HUDEP-2 (cell line): ENCODE results near the gene CHRNA3.

Source experiments
- DNase-seq, 76 experiments: peaks; one replicate each; lab custom pipeline; 2025; ENCODE audit not compliant: unreplicated experiment in 76 of 76; lab: John Stamatoyannopoulos, UW

CHRNA3 gene

DNA sequence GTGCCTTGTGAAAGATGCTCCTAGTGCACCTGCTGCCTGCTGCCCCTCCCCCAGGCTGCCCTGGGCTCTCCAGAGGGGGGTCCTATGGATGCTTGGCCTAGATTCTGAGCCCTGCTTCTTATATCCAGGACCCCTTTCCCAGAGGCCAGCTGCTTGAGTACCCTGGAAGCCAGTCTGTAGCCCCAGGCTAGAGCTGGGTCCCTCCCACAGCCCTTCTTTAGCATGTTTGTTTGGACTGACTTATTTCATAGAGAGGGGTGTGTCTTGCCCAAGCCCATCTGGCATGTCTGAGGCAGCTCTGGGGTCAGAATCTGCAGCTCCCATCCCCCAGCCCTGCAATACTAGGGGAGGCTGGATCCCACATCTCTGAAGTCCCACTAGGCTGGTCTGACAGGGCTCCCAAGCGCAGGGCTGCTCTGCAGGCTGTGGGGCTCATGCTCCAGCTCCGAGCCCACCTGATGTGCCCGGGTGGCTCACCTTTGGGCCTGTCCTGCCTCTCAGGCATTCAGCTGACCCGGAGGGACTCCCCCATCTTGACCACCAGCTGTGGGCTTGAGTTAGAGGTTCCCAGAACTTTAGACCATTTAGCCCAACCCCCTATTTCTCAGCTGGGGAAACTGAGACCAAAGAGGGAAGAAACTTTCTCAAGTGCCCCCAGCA, 17.1 kb upstream of the CHRNA3 start:
- DNase-seq = no peak

GRCh38 chr15:78636378-78636859, 15.6 kb upstream of the CHRNA3 start:
- no peak for DNase-seq

- DNase-seq = no peak
Measured at GRCh38 chr15:78635346-78635745, 14.6 kb upstream of the CHRNA3 start.

- no peak for DNase-seq
Measured at GRCh38 chr15:78634210-78635145, 13.7 kb upstream of the CHRNA3 start.

- no peak for DNase-seq
Measured at GRCh38 chr15:78633348-78633747, 12.6 kb upstream of the CHRNA3 start.

DNA sequence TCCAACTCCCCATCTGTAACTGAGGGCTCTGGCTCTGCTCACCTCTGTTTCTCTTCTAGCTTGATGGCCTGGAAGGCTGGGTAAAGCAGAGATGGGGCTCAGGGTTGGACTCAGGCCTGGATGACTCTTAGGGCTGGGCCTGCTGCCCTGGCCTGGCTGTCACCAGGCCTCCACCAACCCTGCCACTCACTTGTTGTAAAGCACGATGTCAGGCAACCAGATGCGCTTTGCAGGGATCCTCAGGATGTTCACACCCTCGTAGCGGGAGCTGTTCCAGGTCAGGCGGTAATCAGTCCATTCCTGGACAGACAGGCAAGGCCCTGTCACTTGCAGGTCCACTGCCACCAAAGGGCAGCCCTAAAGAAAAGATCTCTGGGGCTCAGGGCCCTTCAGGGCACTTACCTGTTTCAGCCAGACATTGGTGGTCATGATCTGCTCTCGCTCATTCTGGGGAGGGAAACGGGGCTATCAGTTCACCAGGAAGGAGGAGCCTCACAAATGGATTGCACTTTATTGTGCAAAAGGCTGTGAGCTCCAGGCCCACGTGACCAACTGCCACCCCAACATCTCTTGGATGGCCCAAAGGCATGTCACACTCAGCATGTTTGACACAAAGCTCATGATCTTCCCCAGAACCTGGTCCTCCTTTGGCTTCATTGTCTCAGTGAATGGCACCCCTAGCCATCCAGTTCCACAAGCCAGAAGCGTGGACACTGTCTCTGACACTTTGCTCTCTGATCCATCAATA, 10.3 kb upstream of the CHRNA3 start:
- no peak for DNase-seq

DNA sequence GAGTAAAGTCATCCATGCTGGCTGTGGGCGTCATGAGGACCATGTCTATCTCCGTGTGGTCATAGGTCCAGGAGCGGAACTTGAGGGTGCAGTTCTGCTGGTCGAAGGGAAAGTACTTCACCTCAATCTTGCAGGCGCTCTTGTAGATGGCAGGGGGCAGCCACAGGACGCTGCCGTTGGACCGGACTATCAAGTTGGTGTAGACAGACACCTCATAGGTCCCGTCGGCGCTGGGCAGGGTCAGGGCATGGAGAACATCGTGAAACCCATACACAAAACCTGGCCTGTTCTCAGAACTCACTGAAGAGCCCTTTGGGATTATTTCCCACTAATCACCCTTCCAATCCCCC, 8.9 kb upstream of the CHRNA3 start:
- DNase-seq = no peak

- DNase-seq = no peak
Measured at GRCh38 chr15:78629031-78629715, 8.4 kb upstream of the CHRNA3 start.

GRCh38 chr15:78628227-78628626, 7.4 kb upstream of the CHRNA3 start:
- no peak for DNase-seq

DNA sequence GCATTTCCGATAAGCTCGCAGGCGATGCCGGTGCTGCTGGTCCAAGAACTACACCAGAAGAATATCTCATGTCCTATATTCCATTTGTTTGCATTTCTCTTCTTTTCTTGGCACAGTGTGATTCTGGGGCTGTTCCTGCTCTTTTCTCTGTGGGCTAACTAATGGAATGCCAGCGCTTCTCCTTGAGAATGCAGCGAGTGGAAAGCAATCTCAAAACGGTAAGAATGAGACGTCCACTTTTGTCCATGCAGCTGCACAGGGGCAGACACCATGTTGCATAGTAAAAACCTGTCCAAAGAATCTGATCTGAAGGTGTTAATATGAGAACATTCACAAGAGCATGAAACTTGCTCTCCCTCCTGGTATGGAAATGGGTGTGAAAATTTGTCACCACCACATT, 6.6 kb upstream of the CHRNA3 start:
- no peak for DNase-seq

GRCh38 chr15:78626381-78626995, 5.7 kb upstream of the CHRNA3 start:
- no peak for DNase-seq

DNA sequence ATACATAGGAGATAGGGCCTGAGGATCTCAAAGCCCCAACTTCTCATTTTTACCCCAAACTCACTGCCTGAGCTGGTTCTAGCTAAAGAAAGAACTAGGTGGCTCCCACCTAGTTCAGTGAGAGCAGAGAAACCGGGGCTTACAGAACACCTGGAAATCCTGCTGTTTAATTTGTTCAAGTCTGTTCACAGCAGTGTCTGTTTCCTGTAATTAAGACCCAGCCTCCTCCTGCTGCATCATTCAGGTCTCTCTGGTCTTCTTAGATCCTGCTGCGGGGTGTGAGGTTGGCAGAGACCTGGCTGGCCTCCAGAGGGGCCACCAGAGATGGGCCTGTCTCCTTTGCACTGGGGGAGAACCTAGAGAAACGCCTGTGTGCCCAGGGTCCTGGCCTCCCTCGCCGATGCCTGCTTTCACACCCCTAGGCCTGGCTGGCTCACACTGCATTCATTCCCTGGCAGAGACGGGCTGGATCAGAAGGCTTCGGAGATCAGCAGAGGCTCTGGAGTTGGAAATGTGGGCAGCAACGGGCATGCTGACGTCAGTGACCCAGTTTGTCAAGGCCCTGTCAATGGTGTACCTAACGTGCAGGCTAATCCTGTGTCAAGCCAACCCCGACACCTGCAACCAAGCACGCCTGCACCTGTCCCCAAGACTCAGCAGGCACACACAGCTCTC, 4.9 kb upstream of the CHRNA3 start:
- DNase-seq = no peak

DNA sequence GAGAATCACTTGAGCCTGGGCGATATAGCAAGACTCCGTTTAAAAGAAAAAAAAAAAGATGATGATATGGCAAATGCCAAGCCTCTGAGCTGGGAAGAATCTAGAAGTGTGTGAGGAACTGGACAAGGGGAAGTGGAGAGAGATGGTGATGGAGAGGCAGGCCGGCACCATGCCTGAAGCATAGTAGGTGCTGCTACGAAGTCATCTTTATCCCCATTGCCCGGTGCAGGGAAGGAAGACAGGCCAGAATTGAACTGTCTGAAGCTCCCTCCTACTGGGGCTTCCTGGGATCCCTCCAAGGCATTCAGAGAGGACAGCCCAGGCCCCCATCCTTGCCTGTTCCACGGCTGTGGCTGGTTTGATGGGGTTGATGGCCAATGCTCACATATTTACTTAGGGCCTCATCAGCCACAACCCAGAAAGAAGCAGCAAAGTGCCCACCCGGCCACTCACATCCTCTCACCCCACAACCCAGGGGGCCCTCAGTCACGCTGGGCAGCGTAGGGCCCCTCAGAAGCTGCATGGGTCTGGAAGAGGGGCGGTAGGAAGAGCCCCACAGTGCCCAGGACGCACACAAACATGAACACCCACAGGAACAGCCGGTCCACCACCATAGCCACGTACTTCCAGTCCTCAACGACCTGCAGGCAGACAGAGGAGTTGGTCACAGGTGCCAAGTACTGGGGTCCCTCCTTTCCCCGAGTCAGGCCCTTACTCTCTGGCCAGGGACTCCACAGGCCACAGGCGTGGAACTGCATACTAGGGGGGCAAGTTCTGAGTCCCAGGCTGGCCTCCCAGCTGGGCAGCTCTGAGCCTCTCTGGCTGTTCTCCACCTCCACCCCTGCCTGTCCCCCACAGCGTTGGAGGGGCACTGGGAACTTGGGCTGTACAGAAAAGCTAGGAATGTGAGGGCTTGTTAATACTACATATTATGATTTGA, 4.1 kb upstream of the CHRNA3 start:
- no peak for DNase-seq

DNA sequence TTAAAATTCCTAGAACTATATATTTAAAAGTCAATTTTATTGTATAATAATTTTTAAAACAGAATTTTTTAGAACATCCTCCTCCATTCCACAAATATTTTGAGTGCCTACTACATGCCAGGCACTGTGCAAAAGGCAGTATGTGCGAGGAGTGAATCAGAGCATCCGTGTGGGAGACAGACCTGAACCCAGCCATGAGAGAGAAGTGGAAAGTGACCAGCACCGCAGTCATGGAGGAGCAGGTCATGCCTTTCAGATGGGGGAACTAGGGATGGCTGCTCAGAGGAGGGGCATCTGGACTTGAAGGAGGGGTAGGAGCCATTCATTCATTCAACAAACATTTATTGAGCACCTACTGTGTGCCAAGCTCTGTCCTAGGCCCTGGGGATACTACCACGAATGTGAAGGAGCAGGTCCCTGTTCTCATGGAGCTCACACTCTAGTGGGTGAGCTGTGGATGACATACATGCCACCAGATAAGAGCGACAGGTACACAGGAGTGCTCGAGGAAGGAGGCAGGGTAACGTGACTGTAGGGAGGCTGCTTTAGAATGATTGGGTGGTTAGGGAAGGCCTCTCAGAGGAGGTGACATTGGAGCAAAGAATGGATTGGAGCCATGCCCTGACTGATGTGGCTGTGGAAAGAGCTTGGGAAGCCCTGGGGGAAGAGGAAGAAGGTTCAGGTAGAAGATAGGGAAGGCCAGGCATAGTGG, 3.1 kb upstream of the CHRNA3 start:
- DNase-seq = no peak

- DNase-seq = no peak
Measured at GRCh38 chr15:78621810-78622402, 1.1 kb upstream of the CHRNA3 start.

DNA sequence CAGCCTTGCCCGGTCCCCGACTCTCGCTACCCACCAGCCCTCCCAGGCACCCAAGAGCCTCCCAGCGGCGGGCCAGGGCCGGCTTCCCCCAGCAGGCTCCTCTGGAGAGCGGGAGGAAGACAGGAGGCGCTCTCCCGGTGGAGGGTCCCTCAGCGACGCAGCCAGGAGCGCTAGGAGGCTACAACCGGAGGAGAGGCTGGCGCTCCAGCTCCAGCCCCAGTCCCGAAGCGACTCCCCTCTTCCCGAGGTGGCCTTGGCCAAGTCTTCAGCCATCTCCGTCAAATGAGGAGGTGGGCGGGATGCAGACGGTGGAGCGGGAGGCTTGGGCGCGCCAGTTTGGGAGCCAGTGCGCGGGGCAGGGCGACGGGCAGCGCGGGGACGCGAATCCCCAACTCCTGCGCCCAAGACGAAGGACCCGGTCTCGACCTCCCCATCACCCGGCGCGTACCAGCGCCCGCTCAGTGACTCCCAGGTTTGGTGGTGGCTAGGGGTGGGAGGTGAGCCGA, 722 bp downstream of the CHRNA3 start:
- no peak for DNase-seq
